ENCODE measurements around the gene PRSS58. TPM values are rescaled to one million over a fixed set of nuclear protein-coding genes. Genes with fewer than 3 reads are reported as not detected.

The PRSS58 gene
- total and polyA plus RNA-seq, 11 donors = not detected

DNA sequence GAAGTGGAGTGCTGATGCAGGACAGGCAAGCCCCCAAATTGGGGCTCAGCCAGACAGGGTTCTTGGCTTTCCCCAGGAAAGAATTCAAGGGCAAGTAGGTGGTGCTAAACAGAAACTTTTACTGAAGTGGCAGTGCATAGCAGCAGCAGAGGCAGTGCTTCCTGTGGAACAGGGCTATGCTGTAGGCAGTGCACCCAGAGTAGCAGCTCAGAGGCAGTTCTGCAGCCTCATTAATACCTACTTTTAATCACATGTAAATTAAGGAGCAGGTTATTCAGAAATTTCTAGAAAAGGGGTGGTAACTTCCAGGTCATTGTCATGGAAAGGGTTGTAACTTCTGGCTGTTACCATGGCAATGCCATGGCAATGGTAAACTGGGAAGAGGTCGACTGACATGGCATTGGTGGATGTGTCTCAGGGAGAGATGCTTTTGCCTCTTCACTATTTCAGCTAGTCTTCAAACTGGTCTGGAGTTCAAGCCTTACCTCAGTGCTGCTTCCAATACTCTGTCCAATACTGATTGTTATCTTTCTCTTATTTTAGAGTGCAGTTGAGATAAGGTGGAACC lies 29.2 kb downstream of the PRSS58 start:
- intact Hi-C loops (cut with DNase I) = no loop called here
- no peak overlapping the region for H3K27ac ChIP-seq
- no peaks in the 10 kb centered on the region for H3K36me3 ChIP-seq
- DNase-seq (no peak), ATAC-seq (no peak)
- TF ChIP-seq POLR2A (IDR thresholded peaks at IDR 0.05) = no peak
- TF ChIP-seq, protein P1, sequence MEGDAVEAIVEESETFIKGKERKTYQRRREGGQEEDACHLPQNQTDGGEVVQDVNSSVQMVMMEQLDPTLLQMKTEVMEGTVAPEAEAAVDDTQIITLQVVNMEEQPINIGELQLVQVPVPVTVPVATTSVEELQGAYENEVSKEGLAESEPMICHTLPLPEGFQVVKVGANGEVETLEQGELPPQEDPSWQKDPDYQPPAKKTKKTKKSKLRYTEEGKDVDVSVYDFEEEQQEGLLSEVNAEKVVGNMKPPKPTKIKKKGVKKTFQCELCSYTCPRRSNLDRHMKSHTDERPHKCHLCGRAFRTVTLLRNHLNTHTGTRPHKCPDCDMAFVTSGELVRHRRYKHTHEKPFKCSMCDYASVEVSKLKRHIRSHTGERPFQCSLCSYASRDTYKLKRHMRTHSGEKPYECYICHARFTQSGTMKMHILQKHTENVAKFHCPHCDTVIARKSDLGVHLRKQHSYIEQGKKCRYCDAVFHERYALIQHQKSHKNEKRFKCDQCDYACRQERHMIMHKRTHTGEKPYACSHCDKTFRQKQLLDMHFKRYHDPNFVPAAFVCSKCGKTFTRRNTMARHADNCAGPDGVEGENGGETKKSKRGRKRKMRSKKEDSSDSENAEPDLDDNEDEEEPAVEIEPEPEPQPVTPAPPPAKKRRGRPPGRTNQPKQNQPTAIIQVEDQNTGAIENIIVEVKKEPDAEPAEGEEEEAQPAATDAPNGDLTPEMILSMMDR (IDR thresholded peaks at IDR 0.05) = no peak
- H3K27me3 ChIP-seq = peaks cover 0 to 6% (median 0%) of the 10 kb centered on the region in 9 donors
- no peak overlapping the region for H3K4me3 ChIP-seq
- 36 to 55% (median 43%) methylated on average over 1 of the region's 1 CpG for WGBS, 4 donors
- H3K9me3 ChIP-seq = no peaks in the 10 kb centered on the region
- H3K4me1 ChIP-seq = no peaks in the 10 kb centered on the region

Other genes starting within 250 kb of the PRSS58 start
- gene MGAM2, start 146.3 kb downstream of the PRSS58 start, total RNA-seq = under 1 TPM in 6 of 9 donors, not detected in 3; 0.02 to 0.13 (median 0.09) TPM
- under 1 TPM in 1 of 2 donors, not detected in 1; 0.01 TPM for gene MGAM2, start 146.3 kb downstream of the PRSS58 start, polyA plus RNA-seq